Upper lobe of left lung (tissue), 4 donors: Measurements from ENCODE around the gene CSK.

Source experiments
- POLR2AphosphoS5 ChIP-seq, 2 donors: sonication (generic); formaldehyde crosslinking; IDR thresholded peaks; one replicate each; pipeline ENCODE4 v1.5.1; 2017; ENCODE audit warnings: antibody characterized with exemption in 2 of 2
- TF ChIP-seq, protein P1 (sequence below), 6 experiments: fragments of 450-650 bp in 4 of 6; fragments of 200-600 bp in 2 of 6; sonication (generic) in 2 of 6; IDR thresholded peaks; one replicate each; pipeline ENCODE4 v1.5.1; 2016 to 2019; ENCODE audit warnings: antibody characterized with exemption in 6 of 6

DNA sequence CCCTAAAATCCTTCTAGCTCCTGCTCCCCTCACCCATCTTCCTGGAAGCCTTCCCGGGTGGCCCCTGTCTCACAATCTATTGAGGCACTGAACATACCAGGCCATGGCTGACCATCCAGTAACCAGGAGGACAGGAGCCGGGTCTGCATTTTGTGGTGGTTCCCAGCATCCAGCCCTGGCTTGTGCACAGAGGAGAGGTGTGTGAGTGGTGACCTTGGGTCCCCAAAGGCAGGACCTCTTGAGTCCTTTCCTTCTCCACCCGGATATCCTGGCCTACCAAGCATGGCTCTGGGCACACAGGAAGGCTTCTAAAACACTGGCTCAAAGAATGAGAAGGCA, 7.8 kb downstream of the CSK start:
- TF ChIP-seq POLR2AphosphoS5 (IDR thresholded peaks at IDR 0.05): no peak
- TF ChIP-seq, protein P1, sequence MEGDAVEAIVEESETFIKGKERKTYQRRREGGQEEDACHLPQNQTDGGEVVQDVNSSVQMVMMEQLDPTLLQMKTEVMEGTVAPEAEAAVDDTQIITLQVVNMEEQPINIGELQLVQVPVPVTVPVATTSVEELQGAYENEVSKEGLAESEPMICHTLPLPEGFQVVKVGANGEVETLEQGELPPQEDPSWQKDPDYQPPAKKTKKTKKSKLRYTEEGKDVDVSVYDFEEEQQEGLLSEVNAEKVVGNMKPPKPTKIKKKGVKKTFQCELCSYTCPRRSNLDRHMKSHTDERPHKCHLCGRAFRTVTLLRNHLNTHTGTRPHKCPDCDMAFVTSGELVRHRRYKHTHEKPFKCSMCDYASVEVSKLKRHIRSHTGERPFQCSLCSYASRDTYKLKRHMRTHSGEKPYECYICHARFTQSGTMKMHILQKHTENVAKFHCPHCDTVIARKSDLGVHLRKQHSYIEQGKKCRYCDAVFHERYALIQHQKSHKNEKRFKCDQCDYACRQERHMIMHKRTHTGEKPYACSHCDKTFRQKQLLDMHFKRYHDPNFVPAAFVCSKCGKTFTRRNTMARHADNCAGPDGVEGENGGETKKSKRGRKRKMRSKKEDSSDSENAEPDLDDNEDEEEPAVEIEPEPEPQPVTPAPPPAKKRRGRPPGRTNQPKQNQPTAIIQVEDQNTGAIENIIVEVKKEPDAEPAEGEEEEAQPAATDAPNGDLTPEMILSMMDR (IDR thresholded peaks at IDR 0.05): no peak
